ENCODE data around the gene TM9SF4.

GRCh38 chr20:32205110-32205842, 95.8 kb downstream of the TM9SF4 start:
- TF ChIP-seq, protein P1, sequence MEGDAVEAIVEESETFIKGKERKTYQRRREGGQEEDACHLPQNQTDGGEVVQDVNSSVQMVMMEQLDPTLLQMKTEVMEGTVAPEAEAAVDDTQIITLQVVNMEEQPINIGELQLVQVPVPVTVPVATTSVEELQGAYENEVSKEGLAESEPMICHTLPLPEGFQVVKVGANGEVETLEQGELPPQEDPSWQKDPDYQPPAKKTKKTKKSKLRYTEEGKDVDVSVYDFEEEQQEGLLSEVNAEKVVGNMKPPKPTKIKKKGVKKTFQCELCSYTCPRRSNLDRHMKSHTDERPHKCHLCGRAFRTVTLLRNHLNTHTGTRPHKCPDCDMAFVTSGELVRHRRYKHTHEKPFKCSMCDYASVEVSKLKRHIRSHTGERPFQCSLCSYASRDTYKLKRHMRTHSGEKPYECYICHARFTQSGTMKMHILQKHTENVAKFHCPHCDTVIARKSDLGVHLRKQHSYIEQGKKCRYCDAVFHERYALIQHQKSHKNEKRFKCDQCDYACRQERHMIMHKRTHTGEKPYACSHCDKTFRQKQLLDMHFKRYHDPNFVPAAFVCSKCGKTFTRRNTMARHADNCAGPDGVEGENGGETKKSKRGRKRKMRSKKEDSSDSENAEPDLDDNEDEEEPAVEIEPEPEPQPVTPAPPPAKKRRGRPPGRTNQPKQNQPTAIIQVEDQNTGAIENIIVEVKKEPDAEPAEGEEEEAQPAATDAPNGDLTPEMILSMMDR (IDR thresholded peaks at IDR 0.05 in 4 of 5, conservative IDR thresholded peaks at IDR 0.05 in 1 of 5), result no peak
- peak; percentile 42 to 57 for TF ChIP-seq POLR2A (IDR thresholded peaks at IDR 0.05)
